ENCODE measurements around the gene TBCD.
A peak's percentile ranks its signal among the peaks of the same experiment; 100 is the strongest.

The TBCD gene

DNA sequence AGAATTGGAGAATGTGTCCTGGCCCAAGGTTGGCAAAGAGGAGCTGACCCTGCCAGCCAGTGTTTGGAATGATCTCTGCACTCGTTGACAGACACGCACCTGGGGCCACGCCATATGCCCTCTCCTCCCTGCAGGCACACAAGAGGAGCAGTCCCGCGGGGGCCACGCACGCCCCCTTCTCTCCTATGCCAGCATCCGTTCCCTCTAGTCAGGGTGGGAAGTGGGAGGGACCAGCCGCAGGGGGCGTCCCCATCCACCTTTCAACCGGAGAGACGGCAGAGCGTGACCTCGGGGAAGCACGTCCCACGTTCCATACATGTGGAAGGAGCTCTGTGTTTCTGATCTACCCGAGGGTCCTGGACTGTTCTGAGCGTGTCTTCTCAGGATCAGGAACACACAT is 174.9 kb downstream of the TBCD start:
- DNase-seq: no peak
- no peaks in the 10 kb centered on the region for H3K9me3 Mint-ChIP-seq
- no peaks in the 10 kb centered on the region for H3K4me1 Mint-ChIP-seq (ENCODE audit: low read depth in 2 of 2)
- no peak for ATAC-seq (replicated peaks)
- H3K36me3 Mint-ChIP-seq (ENCODE audit: insufficient read depth): peaks cover 56% of the 10 kb centered on the region
- no peak overlapping the region for H3K4me3 Mint-ChIP-seq
- H3K27me3 Mint-ChIP-seq: no peaks in the 10 kb centered on the region
- peak overlapping the region; percentile 72 to 75 for H3K27ac Mint-ChIP-seq

DNA sequence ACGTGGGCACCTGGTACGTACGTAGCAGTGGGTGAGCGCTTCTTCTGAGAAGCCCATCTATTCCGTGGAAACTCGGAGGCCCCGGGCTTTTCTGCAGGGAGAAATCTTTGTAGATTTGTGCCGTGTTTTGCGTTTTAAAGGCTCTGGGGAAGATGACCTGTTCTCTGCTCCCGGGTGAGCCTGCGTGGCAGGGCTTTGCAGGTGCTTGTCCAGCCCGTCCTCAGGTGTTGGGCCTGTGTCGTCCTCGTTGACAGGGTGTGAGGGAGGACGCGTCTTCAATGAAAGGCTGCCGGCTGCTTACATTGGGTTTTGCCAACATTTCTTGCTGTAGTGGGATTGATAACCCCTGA is 175.4 kb downstream of the TBCD start:
- Mint-ChIP-seq H3K27me3 (no peaks in the 10 kb centered on the region), H3K4me1 (ENCODE audit: low read depth in 2 of 2) (no peaks in the 10 kb centered on the region), H3K9me3 (no peaks in the 10 kb centered on the region), H3K4me3 (no peak overlapping the region), H3K36me3 (ENCODE audit: insufficient read depth) (peaks cover 56% of the 10 kb centered on the region), H3K27ac (peak overlapping the region in 1 of 2 donors; percentile 72)
- DNase-seq (no peak), ATAC-seq (replicated peaks) (no peak)

- H3K9me3 Mint-ChIP-seq: no peaks in the 10 kb centered on the region
- peaks cover 58% of the 10 kb centered on the region for H3K36me3 Mint-ChIP-seq (ENCODE audit: insufficient read depth)
- ATAC-seq (replicated peaks) (no peak), DNase-seq (no peak)
- H3K27me3 Mint-ChIP-seq: no peaks in the 10 kb centered on the region
- H3K27ac Mint-ChIP-seq: peak overlapping the region in 1 of 2 donors; percentile 72
- no peaks in the 10 kb centered on the region for H3K4me1 Mint-ChIP-seq (ENCODE audit: low read depth in 2 of 2)
- H3K4me3 Mint-ChIP-seq: no peak overlapping the region
Measured at GRCh38 chr17:82927661-82928601, 176.1 kb downstream of the TBCD start.

DNA sequence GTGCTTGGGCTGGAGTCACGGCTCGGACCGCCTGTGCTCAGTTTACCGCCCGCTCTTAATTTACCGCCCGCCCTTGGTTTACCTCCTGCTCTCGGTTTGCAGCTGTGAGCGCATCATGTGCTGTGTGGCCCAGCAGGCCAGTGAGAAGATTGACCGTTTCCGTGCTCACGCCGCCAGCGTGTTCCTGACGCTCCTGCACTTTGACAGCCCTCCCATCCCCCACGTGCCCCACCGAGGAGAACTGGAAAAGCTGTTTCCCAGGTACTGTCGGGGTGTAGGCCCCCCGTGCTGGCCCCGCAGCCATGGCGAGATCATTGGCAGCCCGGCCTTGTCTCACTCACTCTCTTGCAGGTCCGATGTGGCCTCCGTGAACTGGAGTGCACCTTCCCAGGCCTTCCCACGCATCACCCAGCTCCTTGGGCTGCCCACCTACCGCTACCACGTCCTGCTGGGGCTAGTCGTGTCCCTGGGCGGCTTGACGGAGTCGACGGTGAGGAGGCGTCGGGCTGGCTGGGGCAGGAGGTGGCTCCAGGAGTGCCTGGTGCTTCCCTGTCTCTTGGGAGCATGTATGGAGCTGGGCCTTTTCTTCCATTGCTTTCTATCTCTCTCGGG is 177.3 kb downstream of the TBCD start:
- DNase-seq: no peak
- no peak overlapping the region for H3K4me3 Mint-ChIP-seq
- H3K36me3 Mint-ChIP-seq (ENCODE audit: insufficient read depth): peaks cover 66% of the 10 kb centered on the region
- no peak for ATAC-seq (replicated peaks)
- H3K9me3 Mint-ChIP-seq: no peaks in the 10 kb centered on the region
- no peaks in the 10 kb centered on the region for H3K4me1 Mint-ChIP-seq (ENCODE audit: low read depth in 2 of 2)
- no peaks in the 10 kb centered on the region for H3K27me3 Mint-ChIP-seq
- peak overlapping the region in 1 of 2 donors; percentile 54 for H3K27ac Mint-ChIP-seq

GRCh38 chr17:82929676-82930042 is 177.8 kb downstream of the TBCD start:
- peaks cover 67% of the 10 kb centered on the region for H3K36me3 Mint-ChIP-seq (ENCODE audit: insufficient read depth)
- H3K4me3 Mint-ChIP-seq: no peak overlapping the region
- no peaks in the 10 kb centered on the region for H3K27me3 Mint-ChIP-seq
- H3K4me1 Mint-ChIP-seq (ENCODE audit: low read depth in 2 of 2): no peaks in the 10 kb centered on the region
- ATAC-seq (replicated peaks) (no peak), DNase-seq (no peak)
- H3K9me3 Mint-ChIP-seq: no peaks in the 10 kb centered on the region
- H3K27ac Mint-ChIP-seq: peak overlapping the region in 1 of 2 donors; percentile 54

DNA sequence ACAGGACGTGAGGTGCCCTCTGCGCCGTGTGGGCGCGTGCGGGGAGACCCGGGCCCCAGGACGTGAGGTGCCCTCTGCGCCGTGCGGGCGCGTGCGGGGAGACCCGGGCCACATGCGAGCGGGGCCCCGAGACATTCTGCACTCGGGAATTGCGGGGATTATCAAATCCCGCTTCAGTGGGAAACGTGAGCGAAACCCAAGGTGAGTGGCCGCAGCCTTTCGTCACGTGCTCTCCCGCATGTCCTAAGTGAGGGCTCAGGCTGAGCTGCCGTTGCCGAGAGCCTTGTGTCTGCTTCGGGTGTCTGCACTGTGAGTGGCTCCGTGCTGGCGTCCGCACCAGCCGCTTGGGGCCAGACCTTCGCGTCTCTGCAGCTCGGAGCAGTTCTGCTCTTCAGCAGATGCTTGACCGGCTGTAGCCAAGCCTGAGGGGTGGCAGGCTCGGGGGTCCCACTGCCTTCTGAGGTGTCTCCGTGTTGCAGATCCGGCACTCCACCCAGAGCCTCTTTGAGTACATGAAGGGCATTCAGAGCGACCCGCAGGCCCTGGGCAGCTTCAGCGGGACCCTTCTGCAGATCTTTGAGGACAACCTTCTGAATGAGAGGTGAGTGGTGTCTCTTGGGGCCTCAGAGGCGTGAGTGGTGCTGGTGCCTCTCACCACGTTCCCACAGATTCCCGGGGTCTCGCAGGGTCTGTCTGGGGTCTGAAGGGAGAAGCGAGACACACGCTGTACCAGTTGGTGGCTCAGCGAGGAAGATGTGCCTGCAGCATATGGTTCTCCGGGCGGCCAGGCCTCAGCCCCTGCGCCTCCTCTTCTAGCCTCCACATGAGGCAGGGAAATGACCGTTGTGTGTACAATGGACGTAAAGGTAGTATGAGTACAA is 178.4 kb downstream of the TBCD start:
- ATAC-seq (replicated peaks) (no peak), DNase-seq (no peak)
- Mint-ChIP-seq H3K9me3 (no peaks in the 10 kb centered on the region), H3K4me3 (no peak overlapping the region), H3K4me1 (ENCODE audit: low read depth in 2 of 2) (no peaks in the 10 kb centered on the region), H3K27me3 (no peaks in the 10 kb centered on the region), H3K36me3 (ENCODE audit: insufficient read depth) (peaks cover 71% of the 10 kb centered on the region), H3K27ac (no peak overlapping the region)

DNA sequence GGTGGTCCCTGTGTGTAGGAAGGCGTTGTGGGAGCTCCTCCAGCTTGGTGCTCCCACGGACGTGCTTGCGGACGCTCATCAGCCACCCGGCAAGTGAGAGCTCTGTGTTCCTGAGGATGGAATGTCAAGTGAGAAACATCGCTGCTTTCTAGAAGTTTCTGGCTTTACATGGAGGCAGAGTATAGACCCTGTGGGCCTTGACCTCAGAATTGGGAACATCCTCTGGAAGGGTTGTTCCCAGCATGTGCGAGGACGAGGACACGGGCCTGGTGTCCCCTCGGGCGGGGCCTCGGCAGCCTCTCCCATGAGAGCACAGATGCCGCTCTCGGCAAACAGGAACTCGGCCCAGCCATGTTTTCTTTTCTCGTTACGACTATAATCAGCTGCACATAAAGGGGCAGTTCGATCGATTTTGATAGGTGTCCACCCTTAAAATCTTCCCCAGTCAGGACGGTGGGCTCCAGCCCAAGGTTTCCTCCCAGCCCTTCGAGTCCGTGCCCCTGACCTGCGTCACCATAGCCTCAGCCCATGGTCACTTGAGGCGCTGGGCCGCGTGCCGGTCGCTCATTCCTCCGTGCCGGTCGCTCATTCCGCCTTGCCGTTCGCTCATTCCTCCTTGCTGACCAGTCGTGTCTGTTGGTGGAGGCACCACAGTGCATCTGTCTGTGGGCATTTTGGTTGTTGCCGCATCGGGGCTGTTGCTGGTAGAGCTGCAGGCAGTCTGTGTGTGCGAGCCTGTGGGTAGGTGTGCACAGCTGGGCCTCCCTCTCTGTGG is 179.2 kb downstream of the TBCD start:
- H3K4me1 Mint-ChIP-seq (ENCODE audit: low read depth in 2 of 2): no peaks in the 10 kb centered on the region
- H3K27ac Mint-ChIP-seq: peak overlapping the region in 1 of 2 donors; percentile 12
- H3K27me3 Mint-ChIP-seq: no peaks in the 10 kb centered on the region
- H3K36me3 Mint-ChIP-seq (ENCODE audit: insufficient read depth): peaks cover 71% of the 10 kb centered on the region
- DNase-seq (no peak), ATAC-seq (replicated peaks) (no peak)
- no peak overlapping the region for H3K4me3 Mint-ChIP-seq
- no peaks in the 10 kb centered on the region for H3K9me3 Mint-ChIP-seq

DNA sequence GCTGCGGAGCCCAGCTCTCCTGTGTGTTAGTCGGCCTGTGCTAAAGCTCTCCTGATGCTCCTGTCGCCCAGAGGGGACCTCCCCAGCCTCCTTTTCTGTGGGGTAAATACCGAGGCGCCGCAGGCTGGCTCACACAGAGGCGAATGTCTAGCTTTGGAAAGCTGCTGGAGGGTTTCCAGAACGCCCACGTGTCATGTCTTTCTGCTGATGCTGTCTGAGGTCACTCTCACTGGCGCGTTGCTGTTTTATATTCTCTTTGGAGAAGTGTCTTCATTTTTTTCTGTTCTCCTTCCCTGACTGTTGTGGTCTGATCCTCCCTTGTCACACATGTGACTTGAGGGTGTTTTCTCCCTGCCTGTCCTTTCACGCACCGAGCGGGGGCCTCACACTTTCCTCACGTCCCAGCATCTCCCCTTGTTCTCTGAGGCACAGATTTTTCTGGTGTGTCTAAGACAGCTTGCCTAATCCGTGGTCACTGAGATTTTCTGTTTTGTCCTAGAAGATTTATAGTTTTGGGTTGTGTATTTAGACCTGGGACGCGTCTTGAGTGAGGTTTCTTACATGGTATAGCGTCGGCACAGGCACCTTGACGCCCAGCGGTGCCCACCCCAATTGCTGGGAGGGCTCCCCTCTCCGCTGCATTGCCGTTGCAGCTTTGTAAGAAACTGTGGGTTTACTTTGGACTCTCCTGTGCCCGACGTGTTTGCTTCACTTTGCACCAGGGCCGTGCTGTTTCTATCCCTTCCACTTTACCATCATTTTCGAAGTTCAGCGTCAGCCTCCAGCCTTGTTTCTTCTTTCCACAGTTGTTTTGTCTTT is 180.0 kb downstream of the TBCD start:
- H3K4me3 Mint-ChIP-seq: no peak overlapping the region
- H3K9me3 Mint-ChIP-seq: no peaks in the 10 kb centered on the region
- H3K27me3 Mint-ChIP-seq: no peaks in the 10 kb centered on the region
- peaks cover 70% of the 10 kb centered on the region for H3K36me3 Mint-ChIP-seq (ENCODE audit: insufficient read depth)
- DNase-seq (no peak), ATAC-seq (replicated peaks) (no peak)
- H3K27ac Mint-ChIP-seq: peak overlapping the region in 1 of 2 donors; percentile 12
- H3K4me1 Mint-ChIP-seq (ENCODE audit: low read depth in 2 of 2): no peaks in the 10 kb centered on the region

DNA sequence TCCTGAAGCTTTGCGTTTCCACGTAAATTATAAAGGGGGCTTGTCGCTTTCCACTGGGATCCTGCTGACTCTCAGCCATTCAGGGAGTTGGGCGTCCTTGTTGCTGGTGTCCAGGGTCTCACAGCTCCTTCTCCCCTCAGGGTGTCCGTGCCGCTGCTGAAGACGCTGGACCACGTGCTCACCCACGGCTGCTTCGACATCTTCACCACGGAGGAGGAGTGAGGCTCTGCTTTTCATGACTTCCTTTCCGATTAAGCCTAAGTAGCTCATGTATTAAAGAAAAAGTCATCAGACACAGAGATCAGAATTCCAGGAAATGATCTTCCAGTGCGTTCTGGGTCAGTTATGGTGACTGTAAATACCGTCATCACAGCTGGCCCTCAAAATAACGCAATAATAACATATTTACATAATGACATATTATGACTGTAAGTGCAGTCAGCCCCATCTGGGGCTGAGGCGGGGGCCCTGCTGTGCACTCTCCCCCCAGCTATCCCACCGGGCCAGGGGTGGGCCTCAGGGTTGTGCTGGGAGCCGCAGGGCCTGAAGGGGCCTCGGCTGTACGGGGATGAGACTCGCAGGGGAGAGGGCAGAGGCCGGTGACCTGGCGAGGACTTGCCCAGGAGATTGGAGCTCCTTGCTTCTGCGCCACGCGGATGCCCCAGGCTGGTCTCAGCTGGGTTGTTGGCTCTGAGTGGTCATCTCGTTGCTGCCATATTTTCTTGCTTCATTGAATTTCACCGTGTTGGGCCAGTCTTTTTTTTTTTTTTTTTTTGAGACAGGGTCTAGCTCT is 180.8 kb downstream of the TBCD start:
- no peak for DNase-seq
- no peaks in the 10 kb centered on the region for H3K4me1 Mint-ChIP-seq (ENCODE audit: low read depth in 2 of 2)
- peaks cover 66% of the 10 kb centered on the region for H3K36me3 Mint-ChIP-seq (ENCODE audit: insufficient read depth)
- no peak overlapping the region for H3K27ac Mint-ChIP-seq
- H3K9me3 Mint-ChIP-seq: no peaks in the 10 kb centered on the region
- no peak for ATAC-seq (replicated peaks)
- H3K4me3 Mint-ChIP-seq: no peak overlapping the region
- H3K27me3 Mint-ChIP-seq: no peaks in the 10 kb centered on the region

- no peak for ATAC-seq (replicated peaks)
- H3K27me3 Mint-ChIP-seq: no peaks in the 10 kb centered on the region
- H3K4me1 Mint-ChIP-seq (ENCODE audit: low read depth in 2 of 2): no peaks in the 10 kb centered on the region
- H3K27ac Mint-ChIP-seq: no peak overlapping the region
- no peak overlapping the region for H3K4me3 Mint-ChIP-seq
- no peaks in the 10 kb centered on the region for H3K9me3 Mint-ChIP-seq
- peaks cover 57% of the 10 kb centered on the region for H3K36me3 Mint-ChIP-seq (ENCODE audit: insufficient read depth)
- no peak for DNase-seq
Measured at GRCh38 chr17:82933911-82934310, 182.0 kb downstream of the TBCD start.

GRCh38 chr17:82935966-82936767 is 184.3 kb downstream of the TBCD start:
- ATAC-seq (replicated peaks): no peak
- Mint-ChIP-seq H3K36me3 (ENCODE audit: insufficient read depth) (peaks cover 48% of the 10 kb centered on the region), H3K4me3 (no peak overlapping the region), H3K27ac (peak overlapping the region in 1 of 2 donors; percentile 27), H3K27me3 (no peaks in the 10 kb centered on the region), H3K4me1 (ENCODE audit: low read depth in 2 of 2) (no peaks in the 10 kb centered on the region), H3K9me3 (no peaks in the 10 kb centered on the region)
- no peak for DNase-seq
